ENCODE data around the gene LY6G6F. TPM values are rescaled to one million over a fixed set of nuclear protein-coding genes. Genes with fewer than 3 reads are reported as not detected.

Gene LY6G6F
- total RNA-seq, 3 donors from 2014 or later: not detected

- Histone ChIP-seq H3K9me3 (no peaks in the 10 kb centered on the region), H3K36me3 (no peaks in the 10 kb centered on the region), H3K4me3 (no peak overlapping the region), H3K27ac (no peak overlapping the region), H3K27me3 (no peaks in the 10 kb centered on the region), H3K4me1 (peaks cover 7 to 26% of the 10 kb centered on the region in 2 donors)
- intact Hi-C loops (cut with DNase I; ENCODE audit: low total_unique reads): no loop called here
- no peak for DNase-seq (ENCODE audit: low spot score in 2 of 2)
- TF ChIP-seq POLR2A (IDR thresholded peaks at IDR 0.05) (no peak), POLR2AphosphoS5 (IDR thresholded peaks at IDR 0.05) (no peak)
- TF ChIP-seq, protein P1, sequence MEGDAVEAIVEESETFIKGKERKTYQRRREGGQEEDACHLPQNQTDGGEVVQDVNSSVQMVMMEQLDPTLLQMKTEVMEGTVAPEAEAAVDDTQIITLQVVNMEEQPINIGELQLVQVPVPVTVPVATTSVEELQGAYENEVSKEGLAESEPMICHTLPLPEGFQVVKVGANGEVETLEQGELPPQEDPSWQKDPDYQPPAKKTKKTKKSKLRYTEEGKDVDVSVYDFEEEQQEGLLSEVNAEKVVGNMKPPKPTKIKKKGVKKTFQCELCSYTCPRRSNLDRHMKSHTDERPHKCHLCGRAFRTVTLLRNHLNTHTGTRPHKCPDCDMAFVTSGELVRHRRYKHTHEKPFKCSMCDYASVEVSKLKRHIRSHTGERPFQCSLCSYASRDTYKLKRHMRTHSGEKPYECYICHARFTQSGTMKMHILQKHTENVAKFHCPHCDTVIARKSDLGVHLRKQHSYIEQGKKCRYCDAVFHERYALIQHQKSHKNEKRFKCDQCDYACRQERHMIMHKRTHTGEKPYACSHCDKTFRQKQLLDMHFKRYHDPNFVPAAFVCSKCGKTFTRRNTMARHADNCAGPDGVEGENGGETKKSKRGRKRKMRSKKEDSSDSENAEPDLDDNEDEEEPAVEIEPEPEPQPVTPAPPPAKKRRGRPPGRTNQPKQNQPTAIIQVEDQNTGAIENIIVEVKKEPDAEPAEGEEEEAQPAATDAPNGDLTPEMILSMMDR (IDR thresholded peaks at IDR 0.05): no peak
Measured at GRCh38 chr6:31741815-31742214, 35.1 kb downstream of the LY6G6F start.

DNA sequence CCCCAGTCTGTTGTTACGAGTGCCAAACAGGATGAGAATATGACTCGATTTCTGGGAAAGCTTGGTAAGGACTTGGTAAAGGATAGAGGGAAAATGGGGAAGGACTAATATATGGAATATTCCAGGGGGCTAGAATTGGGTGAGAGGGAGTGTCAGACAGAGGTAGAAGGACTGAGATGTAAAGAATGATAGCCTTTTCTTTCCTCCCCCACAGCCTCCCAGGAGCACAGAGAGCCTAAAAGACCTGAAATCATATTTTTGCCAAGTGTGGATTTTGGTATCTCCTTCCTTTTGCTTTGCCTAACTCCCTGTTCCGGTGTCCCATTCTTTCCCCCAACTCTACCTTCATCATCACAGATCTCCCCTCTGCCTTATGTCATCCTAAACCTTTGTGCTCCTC is 36.2 kb downstream of the LY6G6F start:
- H3K4me3 ChIP-seq: no peak overlapping the region
- DNase-seq (ENCODE audit: low spot score in 2 of 2): no peak
- H3K36me3 ChIP-seq: no peaks in the 10 kb centered on the region
- TF ChIP-seq, protein P1 (IDR thresholded peaks at IDR 0.05): no peak
- TF ChIP-seq POLR2AphosphoS5 (IDR thresholded peaks at IDR 0.05) (no peak), POLR2A (IDR thresholded peaks at IDR 0.05) (no peak)
- H3K9me3 ChIP-seq: no peaks in the 10 kb centered on the region
- H3K4me1 ChIP-seq: peaks cover 5 to 16% of the 10 kb centered on the region in 2 donors
- no peak overlapping the region for H3K27ac ChIP-seq
- no peaks in the 10 kb centered on the region for H3K27me3 ChIP-seq
- intact Hi-C loops (cut with DNase I; ENCODE audit: low total_unique reads): no loop called here

GRCh38 chr6:31744422-31744821 is 37.8 kb downstream of the LY6G6F start:
- Histone ChIP-seq H3K36me3 (no peaks in the 10 kb centered on the region), H3K9me3 (no peaks in the 10 kb centered on the region), H3K4me1 (peaks cover under 1 to 1% of the 10 kb centered on the region in 2 donors), H3K27me3 (no peaks in the 10 kb centered on the region), H3K4me3 (no peak overlapping the region), H3K27ac (no peak overlapping the region)
- TF ChIP-seq POLR2AphosphoS5 (IDR thresholded peaks at IDR 0.05): no peak
- TF ChIP-seq, protein P1 (IDR thresholded peaks at IDR 0.05): no peak
- no peak for TF ChIP-seq POLR2A (IDR thresholded peaks at IDR 0.05)
- DNase-seq (ENCODE audit: low spot score in 2 of 2): no peak
- intact Hi-C loops (cut with DNase I; ENCODE audit: low total_unique reads): no loop called here

DNA sequence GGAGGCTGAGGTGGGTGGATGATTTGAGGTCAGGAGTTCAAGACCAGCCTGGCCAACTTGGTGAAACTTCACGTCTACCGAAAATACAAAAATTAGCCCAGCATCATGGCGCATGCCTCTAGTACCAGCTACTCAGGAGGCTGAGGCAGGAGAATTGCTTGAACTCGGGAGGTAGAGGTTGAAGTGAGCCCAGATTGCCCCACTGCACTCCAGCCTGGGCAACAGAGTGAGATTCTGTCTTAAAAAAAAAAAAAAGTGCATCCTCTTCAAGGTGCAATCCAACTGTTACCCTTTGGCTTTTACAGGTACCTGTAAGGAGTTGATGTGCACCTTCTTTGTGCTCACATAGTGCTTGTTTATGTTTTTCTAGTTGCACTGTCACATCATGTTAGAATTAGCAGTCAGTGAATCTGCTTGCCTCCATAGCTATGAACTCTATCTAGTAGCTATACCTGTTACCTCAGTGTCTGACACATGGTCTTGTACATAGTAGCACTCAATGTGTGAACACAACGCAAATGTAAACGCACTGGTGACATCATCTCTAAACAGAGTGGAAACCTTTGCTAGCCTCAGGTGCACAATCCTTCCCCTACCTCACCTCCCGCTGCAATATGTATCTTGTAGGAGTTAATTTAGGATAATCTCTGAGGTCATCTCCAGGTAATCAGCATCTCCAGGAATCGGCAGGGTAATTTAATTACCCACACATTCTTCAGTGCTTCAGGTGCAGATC is 42.8 kb downstream of the LY6G6F start:
- Histone ChIP-seq H3K27me3 (no peaks in the 10 kb centered on the region), H3K9me3 (no peaks in the 10 kb centered on the region), H3K36me3 (no peaks in the 10 kb centered on the region), H3K27ac (no peak overlapping the region), H3K4me1 (no peaks in the 10 kb centered on the region), H3K4me3 (no peak overlapping the region)
- intact Hi-C loops (cut with DNase I; ENCODE audit: low total_unique reads): no loop called here
- TF ChIP-seq POLR2A (IDR thresholded peaks at IDR 0.05): no peak
- no peak for TF ChIP-seq POLR2AphosphoS5 (IDR thresholded peaks at IDR 0.05)
- TF ChIP-seq, protein P1 (IDR thresholded peaks at IDR 0.05): no peak
- no peak for DNase-seq (ENCODE audit: low spot score in 2 of 2)

DNA sequence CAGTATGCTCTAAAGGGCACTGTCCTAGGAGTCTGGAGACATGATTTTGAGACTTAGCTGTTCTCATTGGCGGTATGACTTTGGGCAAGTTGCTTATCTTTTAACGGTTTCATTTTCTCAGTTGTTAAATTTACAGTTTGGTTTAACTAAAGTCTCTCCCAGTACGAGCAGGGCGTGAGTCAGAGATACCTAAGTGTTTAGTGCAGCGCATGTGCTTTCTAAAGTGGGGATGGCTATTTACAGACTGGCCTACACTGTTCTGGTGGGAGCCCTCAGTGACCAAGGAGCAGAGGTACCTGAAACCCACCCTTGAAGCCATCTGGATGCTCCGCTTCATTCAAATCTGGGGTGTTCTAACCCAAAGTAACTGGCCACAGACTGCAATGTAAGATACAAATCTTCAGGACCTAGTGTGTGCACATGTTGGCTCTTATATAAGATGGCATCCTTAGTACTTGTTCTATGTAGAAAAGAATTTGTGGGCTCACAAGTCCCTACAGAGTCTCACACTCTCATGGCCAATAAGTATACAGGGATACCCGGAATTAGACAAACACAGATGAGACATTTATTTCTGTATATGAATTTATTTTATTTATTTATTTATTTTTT is 43.9 kb downstream of the LY6G6F start:
- H3K27ac ChIP-seq: no peak overlapping the region
- H3K4me1 ChIP-seq: no peaks in the 10 kb centered on the region
- H3K36me3 ChIP-seq: no peaks in the 10 kb centered on the region
- TF ChIP-seq POLR2AphosphoS5 (IDR thresholded peaks at IDR 0.05) (no peak), POLR2A (IDR thresholded peaks at IDR 0.05) (no peak)
- TF ChIP-seq, protein P1 (IDR thresholded peaks at IDR 0.05): no peak
- H3K9me3 ChIP-seq: no peaks in the 10 kb centered on the region
- H3K27me3 ChIP-seq: no peaks in the 10 kb centered on the region
- no peak for DNase-seq (ENCODE audit: low spot score in 2 of 2)
- no peak overlapping the region for H3K4me3 ChIP-seq
- intact Hi-C loops (cut with DNase I; ENCODE audit: low total_unique reads): no loop called here

Data from breast epithelium (tissue), 4 donors.